Thyroid gland (tissue), 4 donors: Measurements from ENCODE around the gene LSM4. TPM values are rescaled to one million over a fixed set of nuclear protein-coding genes. Genes with fewer than 3 reads are reported as not detected.

Source experiments
- DNase-seq, 2 donors: peaks; one replicate each; pipeline ENCODE4 v3.0.0-alpha.2; 2019
- H3K27ac ChIP-seq, 3 donors: fragments of 200-600 bp; sonication (generic); 1 replicate in 2 of 3; 2 replicates in 1 of 3; pipeline ENCODE4 v1.5.1; 2016 to 2019; ENCODE audit warnings: mild to moderate bottlenecking in 1 of 3, moderate library complexity in 1 of 3
- H3K27me3 ChIP-seq: fragments of 200-600 bp; sonication (generic); one replicate; pipeline ENCODE4 v1.5.1; 2019
- H3K36me3 ChIP-seq, 2 donors: fragments of 200-600 bp; sonication (generic); one replicate each; pipeline ENCODE4 v1.5.1; 2016 to 2019
- H3K4me1 ChIP-seq, 2 donors: fragments of 200-600 bp; sonication (generic); one replicate each; pipeline ENCODE4 v1.5.1; 2017 to 2019
- H3K4me3 ChIP-seq, 3 donors: fragments of 200-600 bp; sonication (generic); replicated peaks in 1 of 3; 1 replicate in 2 of 3; 2 replicates in 1 of 3; pipeline ENCODE4 v1.5.1; 2016; ENCODE audit warnings: mild to moderate bottlenecking in 1 of 3
- H3K9me3 ChIP-seq: fragments of 200-600 bp; sonication (generic); one replicate; pipeline ENCODE4 v1.5.1; 2017
- POLR2A ChIP-seq, 2 donors: fragments of 450-650 bp; IDR thresholded peaks; one replicate each; pipeline ENCODE4 v1.6.1; 2017; ENCODE audit warnings: antibody characterized with exemption in 2 of 2, mild to moderate bottlenecking in 2 of 2, moderate library complexity in 1 of 2
- WGBS, 2 donors: methylation state at CpG; one replicate each; pipeline ENCODE4 v1.1.5; 2017; 5-methylcytosine and 5-hydroxymethylcytosine counted together
- intact Hi-C: fragments of 100-400 bp; cut with DNase I; formaldehyde crosslinking; loops from one replicate; pipeline ENCODE4 v1.15.1; 2023
- total RNA-seq, 4 donors: library from RNA; depleted of rRNA; stranded (reverse); fragments of >200 nt; gene quantifications; one replicate each; pipeline ENCODE4 v1.2.3, GENCODE V29; 2016
- TF ChIP-seq, protein P1 (sequence below), 6 experiments: fragments of 200-600 bp in 3 of 6; fragments of 450-650 bp in 3 of 6; sonication (generic) in 3 of 6; IDR thresholded peaks; one replicate each; pipeline ENCODE4 v1.5.1; 2016 to 2019; ENCODE audit warnings: antibody characterized with exemption in 6 of 6, mild to moderate bottlenecking in 2 of 6, inconsistent platforms in 1 of 6, moderate library complexity in 1 of 6

The LSM4 gene
- total RNA-seq, 4 donors from 2014 or later: 55.2 to 203 (median 140) TPM

DNA sequence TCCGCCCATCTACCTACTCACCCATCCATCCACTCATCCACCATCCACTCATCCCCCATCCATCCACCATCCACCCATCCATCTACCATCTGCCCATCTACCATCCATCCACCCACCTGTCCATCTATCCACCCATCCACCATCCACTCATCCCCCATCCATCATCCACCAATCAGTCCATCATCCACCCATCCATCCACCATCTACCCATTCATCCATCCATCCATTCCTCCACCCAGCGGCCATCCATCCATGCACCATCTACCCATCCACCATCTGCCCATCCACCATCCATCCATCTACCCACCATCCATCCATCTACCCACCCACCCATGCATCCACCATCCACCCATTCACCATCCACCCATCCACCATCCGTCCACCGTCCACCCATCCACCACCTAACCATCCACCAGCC lies 27.8 kb downstream of the LSM4 start:
- Histone ChIP-seq H3K9me3 (no peaks in the 10 kb centered on the region), H3K27me3 (no peaks in the 10 kb centered on the region), H3K27ac (no peak overlapping the region), H3K4me1 (peaks cover 20 to 26% of the 10 kb centered on the region in 2 donors), H3K36me3 (no peaks in the 10 kb centered on the region), H3K4me3 (no peak overlapping the region)
- no peak for DNase-seq
- intact Hi-C loops: no loop called here
- 83 to 98% methylated on average over 4 of the region's 4 CpGs for WGBS, 2 donors
- no peak for TF ChIP-seq POLR2A (IDR thresholded peaks at IDR 0.05)
- TF ChIP-seq, protein P1, sequence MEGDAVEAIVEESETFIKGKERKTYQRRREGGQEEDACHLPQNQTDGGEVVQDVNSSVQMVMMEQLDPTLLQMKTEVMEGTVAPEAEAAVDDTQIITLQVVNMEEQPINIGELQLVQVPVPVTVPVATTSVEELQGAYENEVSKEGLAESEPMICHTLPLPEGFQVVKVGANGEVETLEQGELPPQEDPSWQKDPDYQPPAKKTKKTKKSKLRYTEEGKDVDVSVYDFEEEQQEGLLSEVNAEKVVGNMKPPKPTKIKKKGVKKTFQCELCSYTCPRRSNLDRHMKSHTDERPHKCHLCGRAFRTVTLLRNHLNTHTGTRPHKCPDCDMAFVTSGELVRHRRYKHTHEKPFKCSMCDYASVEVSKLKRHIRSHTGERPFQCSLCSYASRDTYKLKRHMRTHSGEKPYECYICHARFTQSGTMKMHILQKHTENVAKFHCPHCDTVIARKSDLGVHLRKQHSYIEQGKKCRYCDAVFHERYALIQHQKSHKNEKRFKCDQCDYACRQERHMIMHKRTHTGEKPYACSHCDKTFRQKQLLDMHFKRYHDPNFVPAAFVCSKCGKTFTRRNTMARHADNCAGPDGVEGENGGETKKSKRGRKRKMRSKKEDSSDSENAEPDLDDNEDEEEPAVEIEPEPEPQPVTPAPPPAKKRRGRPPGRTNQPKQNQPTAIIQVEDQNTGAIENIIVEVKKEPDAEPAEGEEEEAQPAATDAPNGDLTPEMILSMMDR (IDR thresholded peaks at IDR 0.05): no peak

DNA sequence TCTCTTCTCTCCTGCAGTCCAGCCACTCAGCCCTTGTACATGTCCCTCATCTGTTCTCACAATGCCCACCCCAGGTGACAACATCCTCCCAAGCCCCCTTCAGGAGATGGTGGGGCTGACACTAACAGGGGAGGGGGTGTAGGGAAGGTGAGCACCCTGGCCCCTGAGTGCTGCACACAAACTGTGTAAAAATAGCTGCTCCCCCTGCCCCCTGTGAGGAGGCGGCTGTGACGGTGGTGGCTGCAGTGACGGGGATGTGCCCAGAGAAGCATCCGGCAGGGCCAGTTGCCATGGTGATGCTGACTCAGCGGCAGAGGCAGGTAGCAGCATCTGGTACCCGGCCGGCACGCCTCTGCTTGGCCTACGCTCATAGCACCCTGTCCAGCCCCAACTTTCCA lies 28.4 kb downstream of the LSM4 start:
- intact Hi-C loops: no loop called here
- Histone ChIP-seq H3K9me3 (no peaks in the 10 kb centered on the region), H3K36me3 (no peaks in the 10 kb centered on the region), H3K4me3 (no peak overlapping the region), H3K27ac (peak overlapping the region in 1 of 3 donors; percentile 99), H3K27me3 (no peaks in the 10 kb centered on the region), H3K4me1 (peaks cover 20 to 27% of the 10 kb centered on the region in 2 donors)
- TF ChIP-seq, protein P1 (IDR thresholded peaks at IDR 0.05): no peak
- no peak for TF ChIP-seq POLR2A (IDR thresholded peaks at IDR 0.05)
- WGBS, 2 donors: 39 to 51% methylated on average over 4 to 5 of the region's 9 CpGs
- peak; percentile 45 to 46 for DNase-seq

DNA sequence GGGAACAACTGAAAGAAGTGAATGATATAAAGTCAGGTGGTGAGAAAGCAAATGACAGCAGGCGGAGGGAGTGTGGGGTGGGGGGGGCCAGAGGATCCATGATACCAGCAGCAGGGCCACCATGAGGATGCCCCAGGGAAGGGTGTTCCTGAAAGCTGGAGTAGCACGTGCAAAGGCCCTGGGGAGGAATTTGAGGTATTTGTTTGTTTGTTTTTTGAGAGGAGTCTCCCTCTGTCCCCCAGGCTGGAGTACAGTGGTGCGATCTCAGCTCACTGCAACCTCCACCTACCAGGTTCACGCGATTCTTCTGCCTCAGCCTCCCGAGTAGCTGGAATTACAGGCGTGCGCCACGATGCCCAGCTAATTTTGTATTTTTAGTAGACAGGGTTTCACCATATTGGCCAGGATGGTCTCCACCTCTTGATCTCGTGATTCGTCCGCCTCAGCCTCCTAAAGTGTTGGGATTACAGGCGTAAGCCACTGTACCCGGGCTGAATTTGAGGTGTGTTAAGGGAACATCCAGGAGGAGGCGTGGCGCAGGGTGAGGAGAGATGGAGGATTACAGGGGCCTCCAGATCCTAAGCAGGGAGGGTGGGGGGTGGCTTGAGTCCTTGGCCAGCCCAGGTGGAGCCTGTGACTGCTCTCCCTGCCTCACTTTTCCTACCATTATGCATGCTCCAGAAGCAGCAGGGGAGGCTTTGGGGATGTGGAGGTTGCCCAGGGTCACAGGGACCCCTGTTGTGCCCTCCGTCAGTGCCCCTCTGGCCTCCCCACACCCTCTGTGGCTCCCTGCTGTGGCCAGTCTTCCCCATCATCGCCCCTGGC lies 29.0 kb downstream of the LSM4 start:
- Histone ChIP-seq H3K36me3 (no peaks in the 10 kb centered on the region), H3K27me3 (no peaks in the 10 kb centered on the region), H3K9me3 (no peaks in the 10 kb centered on the region), H3K4me1 (peaks cover 20 to 24% of the 10 kb centered on the region in 2 donors), H3K4me3 (no peak overlapping the region), H3K27ac (peak overlapping the region; percentile 95 to 99 (median 96))
- peak in 1 of 2 donors; percentile 1 for TF ChIP-seq POLR2A (IDR thresholded peaks at IDR 0.05)
- TF ChIP-seq, protein P1 (IDR thresholded peaks at IDR 0.05): no peak
- WGBS, 2 donors: 60 to 64% methylated on average over 18 of the region's 18 CpGs
- no peak for DNase-seq
- intact Hi-C loops: no loop called here

DNA sequence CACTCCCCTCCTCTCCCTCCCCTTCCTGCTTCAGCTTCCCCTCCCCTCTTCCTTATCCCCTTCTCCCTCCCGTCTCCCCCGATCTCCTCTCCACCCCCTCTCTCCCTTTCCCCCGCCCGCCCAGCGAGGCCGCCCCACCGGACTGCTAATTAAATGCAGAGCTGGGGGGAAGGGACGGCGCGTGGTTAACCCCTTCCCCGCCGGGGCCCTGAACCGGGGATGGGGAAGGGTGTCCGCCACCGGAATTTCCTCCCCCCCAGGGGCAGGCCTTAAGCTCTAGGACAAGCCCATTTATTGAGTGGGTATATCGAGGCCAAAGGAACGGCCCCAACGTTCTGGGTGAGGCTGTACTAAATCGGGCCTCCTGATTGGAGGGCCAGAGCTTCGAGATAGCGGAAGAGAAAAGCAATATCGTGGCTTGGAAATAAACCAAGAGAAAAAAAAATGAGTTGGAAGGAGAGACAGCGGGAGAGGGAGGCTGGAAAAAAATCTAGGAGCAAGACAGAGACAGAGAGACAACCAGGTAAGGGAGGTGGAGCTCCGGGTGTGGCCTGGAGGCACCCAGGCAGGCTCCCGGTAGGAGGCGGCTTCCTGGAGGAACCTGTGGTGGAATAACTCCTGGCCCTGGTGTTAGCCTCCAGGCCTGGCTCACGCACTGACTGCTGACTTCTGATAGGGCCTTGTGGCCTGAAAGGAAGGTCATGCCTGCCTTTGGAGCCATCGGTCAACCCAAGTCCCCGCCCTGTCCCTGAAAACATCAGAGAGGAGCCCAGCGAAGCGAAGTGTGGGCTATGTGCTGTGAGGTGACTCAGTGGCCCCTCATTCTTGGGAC lies 29.9 kb downstream of the LSM4 start:
- Histone ChIP-seq H3K4me3 (peak overlapping the region; percentile 37 to 63 (median 54)), H3K4me1 (peaks cover 18 to 20% of the 10 kb centered on the region in 2 donors), H3K27me3 (no peaks in the 10 kb centered on the region), H3K36me3 (no peaks in the 10 kb centered on the region), H3K9me3 (no peaks in the 10 kb centered on the region), H3K27ac (peak overlapping the region; percentile 95 to 99 (median 96))
- 13 to 15% methylated on average over 25 to 29 of the region's 31 CpGs for WGBS, 2 donors
- DNase-seq: peak; percentile 73 to 75
- TF ChIP-seq POLR2A (IDR thresholded peaks at IDR 0.05): peak in 1 of 2 donors; percentile 6
- TF ChIP-seq, protein P1 (IDR thresholded peaks at IDR 0.05): no peak
- intact Hi-C loops: no loop called here
